ENCODE results near the gene TMOD3. TPM values are rescaled to one million over a fixed set of nuclear protein-coding genes. Genes with fewer than 3 reads are reported as not detected.

Gene TMOD3
- polyA plus RNA-seq, 1 donor, result 44.0 TPM

DNA sequence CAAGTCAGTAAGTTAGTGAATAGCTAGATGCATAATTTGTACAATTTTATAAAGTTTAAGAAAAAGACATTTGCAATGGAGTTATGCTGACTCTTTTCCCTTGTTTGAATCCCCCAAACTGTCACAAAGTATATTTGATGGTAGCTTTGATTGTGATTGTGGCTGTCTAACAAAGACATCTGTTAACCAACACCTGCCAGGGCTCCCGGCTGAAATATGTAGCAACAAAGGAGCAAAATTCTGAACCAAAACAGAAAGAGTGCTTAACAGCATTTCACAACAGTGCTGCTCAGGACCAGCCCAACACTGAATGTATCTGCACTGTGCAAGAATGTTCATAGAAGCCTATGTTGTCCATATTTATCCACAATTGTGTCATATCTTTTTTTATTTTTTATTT lies 102.7 kb downstream of the TMOD3 start:
- no peak for DNase-seq
- no CpG with 5 or more reads among the region's 1 CpG for WGBS (ENCODE audit: insufficient coverage, low lambda C conversion rate)
- H3K36me3 ChIP-seq (ENCODE audit: control insufficient read depth, insufficient read depth, low read length), result peaks cover 16% of the 10 kb centered on the region
- no peaks in the 10 kb centered on the region for H3K9me3 ChIP-seq (ENCODE audit: control insufficient read depth, low read depth, low read length)
- H3K4me3 ChIP-seq (ENCODE audit: low read length), result no peak overlapping the region
- no peaks in the 10 kb centered on the region for H3K4me1 ChIP-seq (ENCODE audit: control insufficient read depth, insufficient read depth, low read length)
- H3K27ac ChIP-seq (ENCODE audit: low read length), result no peak overlapping the region
- no peaks in the 10 kb centered on the region for H3K27me3 ChIP-seq (ENCODE audit: control insufficient read depth, insufficient read depth, low read length)

DNA sequence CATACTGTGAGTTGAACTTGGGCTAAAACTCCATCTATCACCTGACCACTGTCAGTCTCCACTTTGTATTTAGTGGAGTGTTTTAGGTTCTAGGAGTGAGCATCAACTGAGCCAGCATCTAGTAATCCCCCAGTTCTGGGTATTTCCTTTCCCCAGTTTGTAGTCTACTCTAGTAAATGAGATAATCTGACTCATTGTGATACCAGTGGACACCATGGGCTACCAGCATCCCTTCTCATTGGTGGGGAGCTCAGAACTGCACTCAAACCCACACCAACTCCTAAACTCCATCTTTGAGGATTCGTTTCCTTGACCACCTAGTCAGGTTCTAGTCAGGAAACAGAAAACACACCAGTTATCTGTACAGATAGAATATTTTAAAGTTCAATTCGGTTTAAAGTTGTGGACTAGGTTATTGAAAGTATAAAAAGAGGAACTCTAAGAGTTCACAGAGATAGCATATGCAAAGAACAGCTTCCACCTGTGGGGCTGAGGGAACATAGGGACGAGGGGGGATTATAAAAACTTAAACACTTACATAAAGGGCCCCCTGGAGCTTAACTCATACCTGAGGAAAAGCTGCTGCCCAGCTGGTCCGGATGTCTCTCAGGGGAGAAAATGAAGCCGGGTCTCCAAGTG lies 106.1 kb downstream of the TMOD3 start:
- DNase-seq, result no peak
- Histone ChIP-seq H3K9me3 (ENCODE audit: control insufficient read depth, low read depth, low read length) (no peaks in the 10 kb centered on the region), H3K4me1 (ENCODE audit: control insufficient read depth, insufficient read depth, low read length) (no peaks in the 10 kb centered on the region), H3K36me3 (ENCODE audit: control insufficient read depth, insufficient read depth, low read length) (peaks cover 24% of the 10 kb centered on the region), H3K27ac (ENCODE audit: low read length) (no peak overlapping the region), H3K27me3 (ENCODE audit: control insufficient read depth, insufficient read depth, low read length) (no peaks in the 10 kb centered on the region), H3K4me3 (ENCODE audit: low read length) (no peak overlapping the region)
- 86% methylated on average over 1 of the region's 5 CpGs for WGBS (ENCODE audit: insufficient coverage, low lambda C conversion rate)

GRCh38 chr15:51936105-51936478 lies 106.6 kb downstream of the TMOD3 start:
- DNase-seq, result no peak
- no peak overlapping the region for H3K27ac ChIP-seq (ENCODE audit: low read length)
- H3K4me3 ChIP-seq (ENCODE audit: low read length), result no peak overlapping the region
- WGBS (ENCODE audit: insufficient coverage, low lambda C conversion rate), result no CpG with 5 or more reads among the region's 2 CpGs
- no peaks in the 10 kb centered on the region for H3K4me1 ChIP-seq (ENCODE audit: control insufficient read depth, insufficient read depth, low read length)
- H3K9me3 ChIP-seq (ENCODE audit: control insufficient read depth, low read depth, low read length), result no peaks in the 10 kb centered on the region
- peaks cover 29% of the 10 kb centered on the region for H3K36me3 ChIP-seq (ENCODE audit: control insufficient read depth, insufficient read depth, low read length)
- H3K27me3 ChIP-seq (ENCODE audit: control insufficient read depth, insufficient read depth, low read length), result no peaks in the 10 kb centered on the region

DNA sequence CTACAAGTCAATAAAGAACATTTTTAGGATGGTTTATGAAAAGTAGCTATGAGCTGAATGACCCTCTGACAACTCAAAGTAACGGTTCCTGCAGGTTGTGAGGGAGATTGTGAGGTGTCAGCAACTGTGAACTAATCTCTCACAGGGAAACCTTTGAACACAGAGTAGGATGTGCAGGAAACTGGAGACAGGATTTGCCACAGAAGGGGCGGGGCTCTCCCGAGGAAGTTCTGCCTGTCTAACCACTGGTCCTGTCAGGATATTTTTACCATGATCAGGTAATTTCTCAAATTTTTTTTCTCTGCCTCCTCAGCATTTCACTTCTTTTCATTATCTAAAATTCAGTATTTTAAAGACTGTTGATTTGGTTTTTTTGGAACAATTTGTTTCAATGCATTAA lies 108.8 kb downstream of the TMOD3 start:
- DNase-seq, result no peak
- no peaks in the 10 kb centered on the region for H3K27me3 ChIP-seq (ENCODE audit: control insufficient read depth, insufficient read depth, low read length)
- WGBS (ENCODE audit: insufficient coverage, low lambda C conversion rate), result no CpG with 5 or more reads among the region's 3 CpGs
- H3K4me3 ChIP-seq (ENCODE audit: low read length), result no peak overlapping the region
- no peak overlapping the region for H3K27ac ChIP-seq (ENCODE audit: low read length)
- peaks cover 30% of the 10 kb centered on the region for H3K36me3 ChIP-seq (ENCODE audit: control insufficient read depth, insufficient read depth, low read length)
- no peaks in the 10 kb centered on the region for H3K4me1 ChIP-seq (ENCODE audit: control insufficient read depth, insufficient read depth, low read length)
- no peaks in the 10 kb centered on the region for H3K9me3 ChIP-seq (ENCODE audit: control insufficient read depth, low read depth, low read length)

DNA sequence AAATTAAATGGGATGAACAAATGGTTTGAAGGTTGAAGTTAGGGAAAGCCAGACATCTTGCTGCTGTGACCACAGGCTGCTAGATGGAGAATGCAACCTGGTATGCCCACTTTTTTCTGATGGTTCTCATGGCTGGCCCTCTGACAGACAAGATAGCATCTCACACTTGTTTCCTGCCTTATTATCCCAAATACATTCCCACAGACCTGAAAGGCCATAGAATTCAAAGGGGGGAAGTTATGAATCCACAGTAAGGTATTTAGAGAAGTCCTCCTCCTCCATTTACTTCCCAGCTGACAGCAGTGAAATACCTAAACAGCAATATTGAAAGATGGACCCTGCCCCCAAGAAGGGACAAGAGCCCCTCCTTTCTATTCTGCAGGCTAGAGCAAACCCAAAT lies 109.8 kb downstream of the TMOD3 start:
- Histone ChIP-seq H3K27me3 (ENCODE audit: control insufficient read depth, insufficient read depth, low read length) (no peaks in the 10 kb centered on the region), H3K9me3 (ENCODE audit: control insufficient read depth, low read depth, low read length) (no peaks in the 10 kb centered on the region), H3K4me1 (ENCODE audit: control insufficient read depth, insufficient read depth, low read length) (no peaks in the 10 kb centered on the region), H3K36me3 (ENCODE audit: control insufficient read depth, insufficient read depth, low read length) (peaks cover 33% of the 10 kb centered on the region), H3K4me3 (ENCODE audit: low read length) (no peak overlapping the region), H3K27ac (ENCODE audit: low read length) (no peak overlapping the region)
- no peak for DNase-seq

GRCh38 chr15:51947124-51947523 lies 117.7 kb downstream of the TMOD3 start:
- Histone ChIP-seq H3K36me3 (ENCODE audit: control insufficient read depth, insufficient read depth, low read length) (peaks cover 67% of the 10 kb centered on the region), H3K9me3 (ENCODE audit: control insufficient read depth, low read depth, low read length) (no peaks in the 10 kb centered on the region), H3K4me1 (ENCODE audit: control insufficient read depth, insufficient read depth, low read length) (no peaks in the 10 kb centered on the region), H3K27me3 (ENCODE audit: control insufficient read depth, insufficient read depth, low read length) (no peaks in the 10 kb centered on the region), H3K4me3 (ENCODE audit: low read length) (no peak overlapping the region), H3K27ac (ENCODE audit: low read length) (no peak overlapping the region)
- no peak for DNase-seq
- WGBS (ENCODE audit: insufficient coverage, low lambda C conversion rate), result no CpG with 5 or more reads among the region's 2 CpGs

- H3K4me1 ChIP-seq (ENCODE audit: control insufficient read depth, insufficient read depth, low read length), result no peaks in the 10 kb centered on the region
- no peaks in the 10 kb centered on the region for H3K27me3 ChIP-seq (ENCODE audit: control insufficient read depth, insufficient read depth, low read length)
- peaks cover 74% of the 10 kb centered on the region for H3K36me3 ChIP-seq (ENCODE audit: control insufficient read depth, insufficient read depth, low read length)
- 60% methylated on average over 1 of the region's 3 CpGs for WGBS (ENCODE audit: insufficient coverage, low lambda C conversion rate)
- H3K4me3 ChIP-seq (ENCODE audit: low read length), result no peak overlapping the region
- no peak overlapping the region for H3K27ac ChIP-seq (ENCODE audit: low read length)
- no peaks in the 10 kb centered on the region for H3K9me3 ChIP-seq (ENCODE audit: control insufficient read depth, low read depth, low read length)
- no peak for DNase-seq
Measured at GRCh38 chr15:51952805-51953204, 123.4 kb downstream of the TMOD3 start.

- Histone ChIP-seq H3K4me1 (ENCODE audit: control insufficient read depth, insufficient read depth, low read length) (no peaks in the 10 kb centered on the region), H3K27ac (ENCODE audit: low read length) (no peak overlapping the region), H3K36me3 (ENCODE audit: control insufficient read depth, insufficient read depth, low read length) (peaks cover 66% of the 10 kb centered on the region), H3K4me3 (ENCODE audit: low read length) (no peak overlapping the region), H3K9me3 (ENCODE audit: control insufficient read depth, low read depth, low read length) (no peaks in the 10 kb centered on the region), H3K27me3 (ENCODE audit: control insufficient read depth, insufficient read depth, low read length) (no peaks in the 10 kb centered on the region)
- WGBS (ENCODE audit: insufficient coverage, low lambda C conversion rate), result no CpG with 5 or more reads among the region's 3 CpGs
- no peak for DNase-seq
Measured at GRCh38 chr15:51955504-51955903, 126.1 kb downstream of the TMOD3 start.

Other genes starting within 250 kb of the TMOD3 start
- gene DMXL2, start 206.9 kb upstream of the TMOD3 start, polyA plus RNA-seq, result 66.9 TPM
- gene SCG3, start 148.2 kb upstream of the TMOD3 start, polyA plus RNA-seq, result 10.0 TPM
- gene LYSMD2, start 92.0 kb upstream of the TMOD3 start, polyA plus RNA-seq, result 14.0 TPM
- gene TMOD2, start 78.1 kb upstream of the TMOD3 start, polyA plus RNA-seq, result 12.4 TPM
- 21.0 TPM for gene LEO1, start 142.1 kb downstream of the TMOD3 start, polyA plus RNA-seq
- 42.1 TPM for gene MAPK6, start 189.6 kb downstream of the TMOD3 start, polyA plus RNA-seq